ENCODE measurements around the gene PDE10A. TPM values are rescaled to one million over a fixed set of nuclear protein-coding genes. Genes with fewer than 3 reads are reported as not detected.

Gene PDE10A
- polyA plus RNA-seq, 1 donor from 2014 or later, result not detected

GRCh38 chr6:165653607-165654006 lies 9.4 kb downstream of the PDE10A start:
- Mint-ChIP-seq H3K27me3 (no peaks in the 10 kb centered on the region), H3K9me3 (peaks cover 6 to 9% (median 6%) of the 10 kb centered on the region in 3 donors), H3K4me1 (no peaks in the 10 kb centered on the region), H3K36me3 (peaks cover 1% of the 10 kb centered on the region), H3K4me3 (no peak overlapping the region), H3K27ac (no peak overlapping the region)

GRCh38 chr6:165653196-165653595 lies 9.8 kb downstream of the PDE10A start:
- Mint-ChIP-seq H3K27me3 (no peaks in the 10 kb centered on the region), H3K36me3 (peaks cover 1% of the 10 kb centered on the region), H3K9me3 (peaks cover 1 to 9% (median 6%) of the 10 kb centered on the region in 3 donors), H3K4me3 (no peak overlapping the region), H3K27ac (no peak overlapping the region), H3K4me1 (no peaks in the 10 kb centered on the region)

GRCh38 chr6:165652766-165653165 lies 10.3 kb downstream of the PDE10A start:
- no peaks in the 10 kb centered on the region for H3K4me1 Mint-ChIP-seq
- H3K4me3 Mint-ChIP-seq, result no peak overlapping the region
- H3K27me3 Mint-ChIP-seq, result no peaks in the 10 kb centered on the region
- H3K27ac Mint-ChIP-seq, result no peak overlapping the region
- H3K9me3 Mint-ChIP-seq, result peaks cover 0 to 9% (median 6%) of the 10 kb centered on the region in 3 donors
- H3K36me3 Mint-ChIP-seq, result peaks cover 1% of the 10 kb centered on the region

GRCh38 chr6:165649166-165650137 lies 13.6 kb downstream of the PDE10A start:
- no peaks in the 10 kb centered on the region for H3K27me3 Mint-ChIP-seq
- H3K9me3 Mint-ChIP-seq, result peaks cover 0 to 13% (median 6%) of the 10 kb centered on the region in 3 donors
- H3K27ac Mint-ChIP-seq, result no peak overlapping the region
- peaks cover 1% of the 10 kb centered on the region for H3K36me3 Mint-ChIP-seq
- no peak overlapping the region for H3K4me3 Mint-ChIP-seq
- H3K4me1 Mint-ChIP-seq, result no peaks in the 10 kb centered on the region

- H3K4me1 Mint-ChIP-seq, result no peaks in the 10 kb centered on the region
- no peak overlapping the region for H3K27ac Mint-ChIP-seq
- H3K36me3 Mint-ChIP-seq, result peaks cover 1% of the 10 kb centered on the region
- no peak overlapping the region for H3K4me3 Mint-ChIP-seq
- H3K9me3 Mint-ChIP-seq, result peaks cover 0 to 15% (median 6%) of the 10 kb centered on the region in 3 donors
- no peaks in the 10 kb centered on the region for H3K27me3 Mint-ChIP-seq
These were observed 16.0 kb downstream of the PDE10A start for GRCh38 chr6:165647041-165647440.

GRCh38 chr6:165645919-165646318 lies 17.1 kb downstream of the PDE10A start:
- peaks cover 0 to 10% (median 3%) of the 10 kb centered on the region in 3 donors for H3K9me3 Mint-ChIP-seq
- no peaks in the 10 kb centered on the region for H3K4me1 Mint-ChIP-seq
- no peaks in the 10 kb centered on the region for H3K27me3 Mint-ChIP-seq
- no peak overlapping the region for H3K4me3 Mint-ChIP-seq
- H3K36me3 Mint-ChIP-seq, result no peaks in the 10 kb centered on the region
- no peak overlapping the region for H3K27ac Mint-ChIP-seq

- peaks cover 0 to 7% (median under 1%) of the 10 kb centered on the region in 3 donors for H3K9me3 Mint-ChIP-seq
- H3K36me3 Mint-ChIP-seq, result no peaks in the 10 kb centered on the region
- H3K27me3 Mint-ChIP-seq, result no peaks in the 10 kb centered on the region
- no peaks in the 10 kb centered on the region for H3K4me1 Mint-ChIP-seq
- H3K4me3 Mint-ChIP-seq, result no peak overlapping the region
- no peak overlapping the region for H3K27ac Mint-ChIP-seq
These were observed 18.3 kb downstream of the PDE10A start for GRCh38 chr6:165644586-165645266.

GRCh38 chr6:165643015-165643414 lies 20.0 kb downstream of the PDE10A start:
- Mint-ChIP-seq H3K4me1 (no peaks in the 10 kb centered on the region), H3K27ac (no peak overlapping the region), H3K9me3 (peaks cover 0 to 6% (median 0%) of the 10 kb centered on the region in 3 donors), H3K27me3 (no peaks in the 10 kb centered on the region), H3K4me3 (no peak overlapping the region), H3K36me3 (no peaks in the 10 kb centered on the region)

- H3K9me3 Mint-ChIP-seq, result peaks cover 0 to 2% (median 0%) of the 10 kb centered on the region in 3 donors
- H3K27ac Mint-ChIP-seq, result no peak overlapping the region
- H3K4me1 Mint-ChIP-seq, result no peaks in the 10 kb centered on the region
- no peaks in the 10 kb centered on the region for H3K27me3 Mint-ChIP-seq
- H3K36me3 Mint-ChIP-seq, result no peaks in the 10 kb centered on the region
- no peak overlapping the region for H3K4me3 Mint-ChIP-seq
These were observed 21.3 kb downstream of the PDE10A start for GRCh38 chr6:165641672-165642156.

- H3K4me3 Mint-ChIP-seq, result no peak overlapping the region
- H3K27me3 Mint-ChIP-seq, result no peaks in the 10 kb centered on the region
- H3K4me1 Mint-ChIP-seq, result no peaks in the 10 kb centered on the region
- no peak overlapping the region for H3K27ac Mint-ChIP-seq
- H3K36me3 Mint-ChIP-seq, result no peaks in the 10 kb centered on the region
- H3K9me3 Mint-ChIP-seq, result peaks cover 0 to 2% (median 0%) of the 10 kb centered on the region in 3 donors
These were observed 22.2 kb downstream of the PDE10A start for GRCh38 chr6:165640806-165641205.

GRCh38 chr6:165638530-165638929 lies 24.5 kb downstream of the PDE10A start:
- H3K36me3 Mint-ChIP-seq, result no peaks in the 10 kb centered on the region
- no peaks in the 10 kb centered on the region for H3K4me1 Mint-ChIP-seq
- peaks cover 0 to 2% (median 1%) of the 10 kb centered on the region in 3 donors for H3K9me3 Mint-ChIP-seq
- peaks cover 3% of the 10 kb centered on the region for H3K27me3 Mint-ChIP-seq
- no peak overlapping the region for H3K27ac Mint-ChIP-seq
- no peak overlapping the region for H3K4me3 Mint-ChIP-seq

GRCh38 chr6:165637586-165637985 lies 25.5 kb downstream of the PDE10A start:
- H3K4me3 Mint-ChIP-seq, result no peak overlapping the region
- H3K27ac Mint-ChIP-seq, result no peak overlapping the region
- peaks cover 4% of the 10 kb centered on the region for H3K27me3 Mint-ChIP-seq
- H3K9me3 Mint-ChIP-seq, result peaks cover 0 to 2% (median 1%) of the 10 kb centered on the region in 3 donors
- no peaks in the 10 kb centered on the region for H3K36me3 Mint-ChIP-seq
- no peaks in the 10 kb centered on the region for H3K4me1 Mint-ChIP-seq

GRCh38 chr6:165636402-165637048 lies 26.5 kb downstream of the PDE10A start:
- no peak overlapping the region for H3K4me3 Mint-ChIP-seq
- peaks cover 0 to 1% (median 0%) of the 10 kb centered on the region in 3 donors for H3K9me3 Mint-ChIP-seq
- H3K4me1 Mint-ChIP-seq, result no peaks in the 10 kb centered on the region
- no peaks in the 10 kb centered on the region for H3K36me3 Mint-ChIP-seq
- no peak overlapping the region for H3K27ac Mint-ChIP-seq
- H3K27me3 Mint-ChIP-seq, result peaks cover 4% of the 10 kb centered on the region

GRCh38 chr6:165635965-165636364 lies 27.1 kb downstream of the PDE10A start:
- Mint-ChIP-seq H3K27me3 (peaks cover 4% of the 10 kb centered on the region), H3K36me3 (no peaks in the 10 kb centered on the region), H3K4me1 (no peaks in the 10 kb centered on the region), H3K4me3 (no peak overlapping the region), H3K27ac (no peak overlapping the region), H3K9me3 (peaks cover 0 to 1% (median 0%) of the 10 kb centered on the region in 3 donors)
